Chondrocyte (in vitro differentiated cells): ENCODE measurements around the gene TCERG1L. TPM values are rescaled to one million over a fixed set of nuclear protein-coding genes. Genes with fewer than 3 reads are reported as not detected.

Experiments used
- DNase-seq: peaks from one replicate; pipeline ENCODE4 v3.0.0; 2021; ENCODE audit warnings: mixed read lengths, low spot score
- H3K27ac Mint-ChIP-seq: one replicate; pipeline ENCODE4 v1.8.0; 2021; ENCODE audit warnings: mild to moderate bottlenecking, moderate library complexity, mixed read lengths; ENCODE audit not compliant: unreplicated experiment
- H3K27me3 Mint-ChIP-seq: 2 replicates; pipeline ENCODE4 v1.8.0; 2021; ENCODE audit warnings: low read depth, mixed read lengths
- H3K36me3 Mint-ChIP-seq: 2 replicates; pipeline ENCODE4 v1.8.0; 2021; ENCODE audit warnings: low read depth, mixed read lengths
- H3K4me1 Mint-ChIP-seq: 2 replicates; pipeline ENCODE4 v1.8.0; 2021; ENCODE audit warnings: low read depth, mild to moderate bottlenecking, mixed read lengths
- H3K4me3 Mint-ChIP-seq: one replicate; pipeline ENCODE4 v1.8.0; 2021; ENCODE audit warnings: mild to moderate bottlenecking, moderate library complexity, mixed read lengths; ENCODE audit not compliant: unreplicated experiment
- H3K9me3 Mint-ChIP-seq: 2 replicates; pipeline ENCODE4 v1.8.0; 2021; ENCODE audit warnings: low read depth, mixed read lengths
- total RNA-seq: library from RNA; stranded (reverse); gene quantifications from 3 replicates; pipeline ENCODE4 v1.2.1, GENCODE V29; 2021
- TF ChIP-seq, protein P1 (sequence below): fragments of 200-600 bp; sonication (generic); IDR thresholded peaks from 2 replicates; pipeline ENCODE4 v1.5.0; 2021; ENCODE audit warnings: antibody characterized with exemption, mild to moderate bottlenecking, moderate library complexity

Gene TCERG1L
- total RNA-seq, 1 donor from 2014 or later = not detected

DNA sequence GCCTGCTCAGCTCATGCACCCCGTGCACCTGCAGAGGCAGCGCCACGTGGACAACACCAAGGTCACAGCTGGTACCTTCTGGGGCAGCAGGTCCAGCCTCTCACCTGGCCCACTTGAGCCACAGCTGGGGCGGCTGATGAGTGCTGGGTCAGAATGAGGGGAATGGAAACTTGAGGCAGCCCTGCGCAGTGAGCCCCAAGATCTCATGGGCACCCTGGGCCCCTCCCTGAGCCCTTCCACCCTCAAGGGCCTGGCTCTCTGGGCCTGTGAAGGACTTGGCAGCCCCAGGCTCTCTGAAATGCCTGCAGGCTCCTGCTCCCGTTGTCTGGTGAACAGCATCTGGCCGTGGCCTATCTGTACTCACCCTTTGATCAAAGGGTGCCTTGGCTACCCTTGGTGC, 112.7 kb downstream of the TCERG1L start:
- Mint-ChIP-seq H3K27ac (no peak overlapping the region), H3K27me3 (no peaks in the 10 kb centered on the region), H3K9me3 (peaks cover 34% of the 10 kb centered on the region), H3K4me3 (no peak overlapping the region), H3K36me3 (no peaks in the 10 kb centered on the region), H3K4me1 (no peaks in the 10 kb centered on the region)
- no peak for DNase-seq
- TF ChIP-seq, protein P1, sequence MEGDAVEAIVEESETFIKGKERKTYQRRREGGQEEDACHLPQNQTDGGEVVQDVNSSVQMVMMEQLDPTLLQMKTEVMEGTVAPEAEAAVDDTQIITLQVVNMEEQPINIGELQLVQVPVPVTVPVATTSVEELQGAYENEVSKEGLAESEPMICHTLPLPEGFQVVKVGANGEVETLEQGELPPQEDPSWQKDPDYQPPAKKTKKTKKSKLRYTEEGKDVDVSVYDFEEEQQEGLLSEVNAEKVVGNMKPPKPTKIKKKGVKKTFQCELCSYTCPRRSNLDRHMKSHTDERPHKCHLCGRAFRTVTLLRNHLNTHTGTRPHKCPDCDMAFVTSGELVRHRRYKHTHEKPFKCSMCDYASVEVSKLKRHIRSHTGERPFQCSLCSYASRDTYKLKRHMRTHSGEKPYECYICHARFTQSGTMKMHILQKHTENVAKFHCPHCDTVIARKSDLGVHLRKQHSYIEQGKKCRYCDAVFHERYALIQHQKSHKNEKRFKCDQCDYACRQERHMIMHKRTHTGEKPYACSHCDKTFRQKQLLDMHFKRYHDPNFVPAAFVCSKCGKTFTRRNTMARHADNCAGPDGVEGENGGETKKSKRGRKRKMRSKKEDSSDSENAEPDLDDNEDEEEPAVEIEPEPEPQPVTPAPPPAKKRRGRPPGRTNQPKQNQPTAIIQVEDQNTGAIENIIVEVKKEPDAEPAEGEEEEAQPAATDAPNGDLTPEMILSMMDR = no peak

DNA sequence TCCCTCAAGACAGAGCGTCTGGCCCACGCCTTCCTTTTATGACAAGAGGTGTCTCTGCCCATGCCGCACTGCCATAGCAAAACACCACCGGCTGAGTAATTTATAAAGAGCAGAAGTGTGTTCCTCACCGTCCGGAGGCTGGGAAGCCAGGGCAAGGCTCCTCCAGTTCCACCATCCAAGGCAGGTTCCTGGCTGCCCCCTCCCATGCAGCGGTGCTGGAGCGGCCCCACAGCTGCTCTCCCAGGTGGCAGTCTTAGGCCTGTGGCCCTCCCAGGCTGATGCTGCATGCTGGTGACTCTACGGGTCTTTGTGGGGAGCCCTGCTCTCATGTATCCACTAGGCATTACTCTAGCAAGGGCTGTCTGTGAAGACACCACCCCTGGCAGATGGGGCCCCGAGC, 113.1 kb downstream of the TCERG1L start:
- Mint-ChIP-seq H3K9me3 (peaks cover 34% of the 10 kb centered on the region), H3K4me1 (no peaks in the 10 kb centered on the region), H3K27ac (no peak overlapping the region), H3K4me3 (no peak overlapping the region), H3K36me3 (no peaks in the 10 kb centered on the region), H3K27me3 (no peaks in the 10 kb centered on the region)
- peak; percentile 48 for DNase-seq
- TF ChIP-seq, protein P1 = no peak

DNA sequence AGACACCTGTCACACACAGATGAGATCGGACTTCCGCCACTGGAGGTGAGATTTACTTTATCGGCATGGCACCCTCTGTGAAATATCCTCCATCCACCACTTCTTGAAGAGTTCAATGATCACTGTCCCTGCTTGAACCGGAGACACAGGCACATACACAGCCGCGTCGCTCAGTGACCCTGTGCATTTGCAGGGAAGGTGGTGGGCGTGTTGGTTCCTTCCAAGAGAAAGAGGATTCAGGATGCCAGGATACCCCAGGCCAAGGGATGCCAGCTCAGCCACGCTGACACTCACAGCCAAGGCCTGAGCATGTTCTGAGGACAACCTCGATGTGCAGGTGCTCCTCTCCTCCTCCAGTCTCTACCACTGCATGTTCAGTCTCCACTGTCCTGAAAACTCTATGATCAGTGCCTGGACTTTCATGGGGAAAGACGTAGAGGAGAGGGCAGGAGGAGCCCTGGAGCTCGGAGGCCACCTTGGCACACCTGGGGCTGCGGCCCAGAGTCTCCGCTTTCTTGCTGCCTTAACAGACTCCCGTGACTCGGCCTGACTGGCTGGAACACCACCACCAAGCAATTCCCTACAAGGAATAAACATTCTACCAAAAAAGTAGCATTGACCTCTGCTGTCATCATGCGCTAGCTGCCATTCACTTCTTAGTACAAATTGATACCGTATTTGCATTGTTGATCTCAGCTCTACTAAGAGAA, 115.2 kb downstream of the TCERG1L start:
- TF ChIP-seq, protein P1 = no peak
- Mint-ChIP-seq H3K27ac (no peak overlapping the region), H3K4me1 (no peaks in the 10 kb centered on the region), H3K27me3 (no peaks in the 10 kb centered on the region), H3K36me3 (no peaks in the 10 kb centered on the region), H3K4me3 (no peak overlapping the region), H3K9me3 (peaks cover 30% of the 10 kb centered on the region)
- DNase-seq = no peak

DNA sequence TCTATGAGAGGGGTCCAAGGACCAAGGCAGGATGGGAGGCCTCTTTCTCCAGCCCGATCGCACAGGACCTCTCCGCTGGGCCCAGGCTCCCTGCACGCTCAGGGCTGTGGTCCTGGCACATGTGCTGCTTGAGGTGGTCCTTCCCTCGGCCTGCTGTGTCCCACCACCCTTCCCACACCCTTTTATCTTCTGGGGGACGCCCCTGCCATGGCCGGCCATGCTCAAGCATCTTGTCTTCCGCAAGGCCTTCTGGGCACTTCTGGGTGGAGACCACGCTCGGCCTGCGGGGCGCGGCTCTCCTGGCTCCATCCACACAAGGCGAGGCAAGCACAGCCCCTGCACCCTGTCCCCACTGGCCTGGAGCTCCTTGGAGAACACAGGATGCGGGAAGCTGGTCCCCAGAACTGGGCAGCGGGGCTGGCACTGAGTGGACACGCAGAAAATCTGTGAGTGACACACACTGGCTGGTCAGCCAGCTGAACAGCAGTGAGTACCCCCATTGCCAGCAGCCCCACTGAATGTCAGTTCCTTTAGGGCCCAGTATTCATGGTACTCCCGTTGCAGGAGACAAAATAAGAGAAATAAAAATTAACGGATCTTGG, 115.9 kb downstream of the TCERG1L start:
- Mint-ChIP-seq H3K27me3 (no peaks in the 10 kb centered on the region), H3K4me3 (no peak overlapping the region), H3K4me1 (no peaks in the 10 kb centered on the region), H3K36me3 (no peaks in the 10 kb centered on the region), H3K27ac (no peak overlapping the region), H3K9me3 (peaks cover 25% of the 10 kb centered on the region)
- TF ChIP-seq, protein P1 = no peak
- no peak for DNase-seq

DNA sequence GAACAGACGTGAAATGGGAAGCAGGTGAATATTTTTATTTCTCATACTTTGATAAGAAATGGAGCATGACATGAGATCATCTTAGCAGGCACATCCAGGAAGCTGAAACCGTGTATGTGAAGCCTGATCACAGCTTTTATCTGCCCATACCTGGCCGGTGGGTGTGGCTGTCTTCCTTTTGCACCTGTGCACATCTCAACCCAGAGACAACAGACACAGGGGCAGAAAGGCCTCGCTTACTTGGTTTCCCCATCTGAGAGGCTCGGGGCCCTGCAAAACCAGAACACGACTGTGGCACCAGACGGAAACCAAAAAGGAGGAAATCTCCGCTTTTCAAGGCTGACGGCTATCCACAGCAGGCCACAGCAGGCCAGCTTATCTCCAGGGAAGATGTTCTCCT, 116.4 kb downstream of the TCERG1L start:
- H3K36me3 Mint-ChIP-seq = no peaks in the 10 kb centered on the region
- no peak overlapping the region for H3K4me3 Mint-ChIP-seq
- H3K27ac Mint-ChIP-seq = no peak overlapping the region
- H3K4me1 Mint-ChIP-seq = no peaks in the 10 kb centered on the region
- H3K27me3 Mint-ChIP-seq = no peaks in the 10 kb centered on the region
- TF ChIP-seq, protein P1 = no peak
- no peak for DNase-seq
- H3K9me3 Mint-ChIP-seq = peaks cover 22% of the 10 kb centered on the region
